Testis (tissue), 3 donors: ENCODE data around the gene DEDD. TPM values are rescaled to one million over a fixed set of nuclear protein-coding genes. Genes with fewer than 3 reads are reported as not detected.

ENCODE experiments used
- DNase-seq: peaks from one replicate; pipeline ENCODE4 v3.0.0-alpha.2; 2019
- H3K27ac ChIP-seq, 2 donors: fragments of 200-600 bp; sonication (generic); one replicate each; pipeline ENCODE4 v1.5.1; 2019
- H3K27me3 ChIP-seq: fragments of 200-600 bp; sonication (generic); one replicate; pipeline ENCODE4 v1.5.1; 2019
- H3K36me3 ChIP-seq: fragments of 200-600 bp; sonication (generic); one replicate; pipeline ENCODE4 v1.5.1; 2017; ENCODE audit warnings: low read depth; ENCODE audit errors: missing control alignments
- H3K4me1 ChIP-seq: fragments of 200-600 bp; sonication (generic); one replicate; pipeline ENCODE4 v1.5.1; 2019
- H3K4me3 ChIP-seq, 2 donors: fragments of 200-600 bp; sonication (generic); one replicate each; pipeline ENCODE4 v1.5.1; 2017 to 2019
- H3K9me3 ChIP-seq: fragments of 200-600 bp; sonication (generic); one replicate; pipeline ENCODE4 v1.5.1; 2017
- CTCF ChIP-seq, 3 experiments: fragments of 450-650 bp in 2 of 3; fragments of 200-600 bp in 1 of 3; sonication (generic) in 1 of 3; IDR thresholded peaks; one replicate each; pipeline ENCODE4 v1.5.1; 2016 to 2019; ENCODE audit warnings: antibody characterized with exemption in 3 of 3, mild to moderate bottlenecking in 2 of 3, moderate library complexity in 1 of 3
- POLR2A ChIP-seq: fragments of 450-650 bp; IDR thresholded peaks from one replicate; pipeline ENCODE4 v1.6.1; 2017; ENCODE audit warnings: antibody characterized with exemption, mild to moderate bottlenecking, moderate library complexity
- WGBS, 2 donors: methylation state at CpG; one replicate each; pipeline ENCODE4 v1.1.5; 2018; 5-methylcytosine and 5-hydroxymethylcytosine counted together
- intact Hi-C: fragments of 100-400 bp; cut with DNase I; formaldehyde crosslinking; loops from one replicate; pipeline ENCODE4 v1.15.1; 2023; ENCODE audit warnings: low total_unique reads
- polyA plus RNA-seq: library from polyadenylated mRNA; stranded (reverse); fragments of 350-450 nt; fragmentation: Illumina TruSeq; extraction: RNeasy Lipid Tissue Mini Kit (QIAGEN cat#74804); gene quantifications from one replicate; pipeline ENCODE4 v1.2.3, GENCODE V29; 2014; ENCODE audit warnings: low read depth, low replicate concordance; ENCODE audit not compliant: insufficient read depth
- small RNA-seq, 2 donors: library from RNA; depleted of rRNA; stranded (forward); fragments of <200 nt; gene quantifications; one replicate each; pipeline ENCODE3, GENCODE V24; 2016
- total RNA-seq, 2 donors: library from RNA; depleted of rRNA; stranded (reverse); fragments of >200 nt; gene quantifications; one replicate each; pipeline ENCODE4 v1.2.3, GENCODE V29; 2016

The DEDD gene
- total and polyA plus RNA-seq, 3 donors from 2014 or later, result 53.8 to 92.7 (median 54.0) TPM

- DNase-seq, result no peak
- no peak for TF ChIP-seq POLR2A
- TF ChIP-seq CTCF (IDR thresholded peaks at IDR 0.05), result no peak
- no peaks in the 10 kb centered on the region for H3K9me3 ChIP-seq
- no peaks in the 10 kb centered on the region for H3K36me3 ChIP-seq
- H3K4me3 ChIP-seq, result no peak overlapping the region
- H3K4me1 ChIP-seq, result no peaks in the 10 kb centered on the region
- H3K27ac ChIP-seq, result no peak overlapping the region
- WGBS, 2 donors, result 0 to 83% methylated on average over 1 to 7 of the region's 7 CpGs
- H3K27me3 ChIP-seq, result no peaks in the 10 kb centered on the region
- intact Hi-C loops, result no loop called here
These were observed 58.9 kb downstream of the DEDD start for GRCh38 chr1:161073474-161074121.

GRCh38 chr1:161072751-161073449 lies 59.6 kb downstream of the DEDD start:
- intact Hi-C loops, result no loop called here
- H3K9me3 ChIP-seq, result no peaks in the 10 kb centered on the region
- no peaks in the 10 kb centered on the region for H3K4me1 ChIP-seq
- H3K27ac ChIP-seq, result no peak overlapping the region
- no peaks in the 10 kb centered on the region for H3K36me3 ChIP-seq
- no peak for DNase-seq
- WGBS, 2 donors, result 85 to 88% methylated on average over 19 of the region's 19 CpGs
- H3K4me3 ChIP-seq, result no peak overlapping the region
- no peaks in the 10 kb centered on the region for H3K27me3 ChIP-seq
- no peak for TF ChIP-seq CTCF (IDR thresholded peaks at IDR 0.05)
- TF ChIP-seq POLR2A, result no peak

DNA sequence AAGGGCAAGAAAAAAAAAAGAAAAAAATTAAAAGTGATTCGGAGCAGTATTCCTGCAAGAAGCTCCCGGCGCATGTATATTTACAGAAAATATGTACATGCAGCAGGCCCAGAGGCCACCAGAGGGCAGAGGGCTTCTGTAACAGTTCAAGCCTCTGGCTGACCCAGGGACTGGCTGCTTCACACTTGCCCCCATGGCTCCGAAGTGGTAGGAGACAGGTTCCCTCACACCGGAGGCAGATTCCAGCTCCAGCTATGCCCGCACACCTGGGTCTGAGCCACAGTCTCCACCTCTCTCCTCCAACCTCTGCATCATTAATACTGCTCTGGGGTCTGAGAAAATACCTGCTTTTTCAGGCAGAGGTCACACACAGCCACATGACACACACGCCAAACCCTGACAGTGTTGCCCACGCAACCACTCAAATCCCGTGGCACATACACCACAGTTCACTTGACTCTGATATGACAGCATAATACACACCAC lies 60.5 kb downstream of the DEDD start:
- no peak overlapping the region for H3K4me3 ChIP-seq
- no peaks in the 10 kb centered on the region for H3K36me3 ChIP-seq
- 69 to 83% methylated on average over 9 of the region's 9 CpGs for WGBS, 2 donors
- no peaks in the 10 kb centered on the region for H3K9me3 ChIP-seq
- intact Hi-C loops, result no loop called here
- DNase-seq, result peak; percentile 76
- no peak for TF ChIP-seq POLR2A
- TF ChIP-seq CTCF (IDR thresholded peaks at IDR 0.05), result peak; percentile 12 to 45 (median 22)
- no peaks in the 10 kb centered on the region for H3K27me3 ChIP-seq
- H3K4me1 ChIP-seq, result no peaks in the 10 kb centered on the region
- H3K27ac ChIP-seq, result no peak overlapping the region

Small RNA genes within 50 kb of the gene (small RNA-seq; reads per million reads assigned to genes)
- 0 reads per million in 2 donors for gene RF01225

Other genes starting within 250 kb of the DEDD start
- 1 to 10 TPM; 2.3 to 8.8 TPM for gene ITLN1, start 247.5 kb downstream of the DEDD start, total RNA-seq
- 45.8 TPM for gene ITLN1, start 247.5 kb downstream of the DEDD start, polyA plus RNA-seq
- gene ITLN2, start 177.9 kb downstream of the DEDD start, total RNA-seq, result 1 to 10 TPM in 1 of 2 donors, not detected in 1; 6.4 TPM
- gene ITLN2, start 177.9 kb downstream of the DEDD start, polyA plus RNA-seq, result 1.5 TPM
- gene F11R, start 111.5 kb downstream of the DEDD start, total RNA-seq, result 10 to 100 TPM; 34.5 to 38.3 TPM
- 54.0 TPM for gene F11R, start 111.5 kb downstream of the DEDD start, polyA plus RNA-seq
- gene TSTD1, start 93.7 kb downstream of the DEDD start, total RNA-seq, result 100 to 1,000 TPM; 100 to 103 TPM
- gene TSTD1, start 93.7 kb downstream of the DEDD start, polyA plus RNA-seq, result 52.2 TPM
- gene USF1, start 86.7 kb downstream of the DEDD start, total RNA-seq, result 10 to 100 TPM; 50.8 to 61.9 TPM
- 38.8 TPM for gene USF1, start 86.7 kb downstream of the DEDD start, polyA plus RNA-seq
- gene ARHGAP30, start 62.8 kb downstream of the DEDD start, total RNA-seq, result 1 to 10 TPM in 1 of 2 donors, under 1 TPM in 1; 0.79 to 1.6 TPM
- gene ARHGAP30, start 62.8 kb downstream of the DEDD start, polyA plus RNA-seq, result 5.4 TPM
- gene NECTIN4, start 43.1 kb downstream of the DEDD start, total RNA-seq, result 1 to 10 TPM in 1 of 2 donors, under 1 TPM in 1; 0.63 to 1.2 TPM
- 1.3 TPM for gene NECTIN4, start 43.1 kb downstream of the DEDD start, polyA plus RNA-seq
- gene KLHDC9, start 34.3 kb downstream of the DEDD start, total RNA-seq, result 10 to 100 TPM; 55.8 to 57.2 TPM
- 144 TPM for gene KLHDC9, start 34.3 kb downstream of the DEDD start, polyA plus RNA-seq
- 10 to 100 TPM; 76.8 to 88.6 TPM for gene PFDN2, start 14.6 kb downstream of the DEDD start, total RNA-seq
- gene PFDN2, start 14.6 kb downstream of the DEDD start, polyA plus RNA-seq, result 96.3 TPM
- 10 to 100 TPM; 44.8 to 51.1 TPM for gene NIT1, start 14.6 kb downstream of the DEDD start, total RNA-seq
- 51.1 TPM for gene NIT1, start 14.6 kb downstream of the DEDD start, polyA plus RNA-seq
- gene UFC1, start 21.3 kb upstream of the DEDD start, total RNA-seq, result 10 to 100 TPM; 36.9 to 68.3 TPM
- 129 TPM for gene UFC1, start 21.3 kb upstream of the DEDD start, polyA plus RNA-seq
- 10 to 100 TPM; 49.5 to 51.2 TPM for gene USP21, start 26.8 kb upstream of the DEDD start, total RNA-seq
- gene USP21, start 26.8 kb upstream of the DEDD start, polyA plus RNA-seq, result 45.6 TPM
- gene PPOX, start 33.8 kb upstream of the DEDD start, total RNA-seq, result 10 to 100 TPM; 19.5 to 24.8 TPM
- 20.5 TPM for gene PPOX, start 33.8 kb upstream of the DEDD start, polyA plus RNA-seq
- gene B4GALT3, start 44.8 kb upstream of the DEDD start, total RNA-seq, result 10 to 100 TPM; 46.3 to 62.2 TPM
- gene B4GALT3, start 44.8 kb upstream of the DEDD start, polyA plus RNA-seq, result 56.2 TPM
- 1 to 10 TPM; 2.4 to 3.2 TPM for gene ADAMTS4, start 66.4 kb upstream of the DEDD start, total RNA-seq
- gene ADAMTS4, start 66.4 kb upstream of the DEDD start, polyA plus RNA-seq, result 2.7 TPM
- 100 to 1,000 TPM; 117 to 129 TPM for gene NDUFS2, start 69.7 kb upstream of the DEDD start, total RNA-seq
- 82.9 TPM for gene NDUFS2, start 69.7 kb upstream of the DEDD start, polyA plus RNA-seq
- 10 to 100 TPM in 1 of 2 donors, 1 to 10 TPM in 1; 2.1 to 13.3 TPM for gene FCER1G, start 82.6 kb upstream of the DEDD start, total RNA-seq
- gene FCER1G, start 82.6 kb upstream of the DEDD start, polyA plus RNA-seq, result 60.9 TPM
- gene APOA2, start 91.0 kb upstream of the DEDD start, total RNA-seq, result not detected
- 1.6 TPM for gene APOA2, start 91.0 kb upstream of the DEDD start, polyA plus RNA-seq
- 1 to 10 TPM; 4.7 to 6.0 TPM for gene TOMM40L, start 93.4 kb upstream of the DEDD start, total RNA-seq
- 7.5 TPM for gene TOMM40L, start 93.4 kb upstream of the DEDD start, polyA plus RNA-seq
- under 1 TPM; 0.31 to 0.68 TPM for gene NR1I3, start 105.5 kb upstream of the DEDD start, total RNA-seq
- gene NR1I3, start 105.5 kb upstream of the DEDD start, polyA plus RNA-seq, result 0.57 TPM
- gene PCP4L1, start 126.1 kb upstream of the DEDD start, total RNA-seq, result 1 to 10 TPM in 1 of 2 donors, under 1 TPM in 1; 0.79 to 3.0 TPM
- 4.3 TPM for gene PCP4L1, start 126.1 kb upstream of the DEDD start, polyA plus RNA-seq
- gene MPZ, start 177.3 kb upstream of the DEDD start, total RNA-seq, result 1 to 10 TPM; 2.3 to 4.2 TPM
- 4.7 TPM for gene MPZ, start 177.3 kb upstream of the DEDD start, polyA plus RNA-seq
- 10 to 100 TPM; 55.3 to 84.2 TPM for gene SDHC, start 181.7 kb upstream of the DEDD start, total RNA-seq
- 188 TPM for gene SDHC, start 181.7 kb upstream of the DEDD start, polyA plus RNA-seq
- gene CFAP126, start 235.2 kb upstream of the DEDD start, total RNA-seq, result 10 to 100 TPM in 1 of 2 donors, 1 to 10 TPM in 1; 3.8 to 13.9 TPM
- gene CFAP126, start 235.2 kb upstream of the DEDD start, polyA plus RNA-seq, result 45.4 TPM